IPS-20b (cell line): ENCODE data around the gene REPS2.

Experiments
- H3K27ac ChIP-seq: one replicate; pipeline ENCODE4 v1.5.1; 2013; ENCODE audit warnings: low read length
- H3K27me3 ChIP-seq: 2 replicates; pipeline ENCODE4 v1.6.1; 2013; ENCODE audit warnings: mild to moderate bottlenecking, low read length, inconsistent platforms; ENCODE audit not compliant: insufficient read depth
- H3K36me3 ChIP-seq: 2 replicates; pipeline ENCODE4 v1.6.1; 2013; ENCODE audit warnings: low read depth, mild to moderate bottlenecking, inconsistent platforms, low read length, moderate library complexity; ENCODE audit not compliant: insufficient read depth
- H3K4me1 ChIP-seq: 2 replicates; pipeline ENCODE4 v1.6.1; 2013; ENCODE audit warnings: mild to moderate bottlenecking, control low read depth, inconsistent platforms, low read length, moderate library complexity; ENCODE audit not compliant: insufficient read depth
- H3K4me3 ChIP-seq: 2 replicates; pipeline ENCODE4 v1.5.1; 2013; ENCODE audit warnings: mild to moderate bottlenecking, low read length, inconsistent platforms
- H3K9ac ChIP-seq: 2 replicates; pipeline ENCODE4 v1.6.1; 2013; ENCODE audit warnings: low read depth, mild to moderate bottlenecking, inconsistent platforms, low read length, moderate library complexity
- H3K9me3 ChIP-seq: 2 replicates; pipeline ENCODE4 v1.6.1; 2013; ENCODE audit warnings: mild to moderate bottlenecking, low read depth, low read length, inconsistent platforms; ENCODE audit not compliant: insufficient read depth

Gene REPS2

GRCh38 chrX:17075004-17075403, 128.5 kb downstream of the REPS2 start:
- Histone ChIP-seq H3K27ac (no peak overlapping the region), H3K36me3 (no peaks in the 10 kb centered on the region), H3K4me1 (no peaks in the 10 kb centered on the region), H3K27me3 (no peaks in the 10 kb centered on the region), H3K9me3 (no peaks in the 10 kb centered on the region), H3K9ac (no peak overlapping the region), H3K4me3 (no peak overlapping the region)

GRCh38 chrX:17077361-17077760, 130.9 kb downstream of the REPS2 start:
- Histone ChIP-seq H3K4me1 (no peaks in the 10 kb centered on the region), H3K36me3 (no peaks in the 10 kb centered on the region), H3K27me3 (no peaks in the 10 kb centered on the region), H3K4me3 (no peak overlapping the region), H3K27ac (no peak overlapping the region), H3K9ac (no peak overlapping the region), H3K9me3 (no peaks in the 10 kb centered on the region)

GRCh38 chrX:17078031-17078720, 131.7 kb downstream of the REPS2 start:
- Histone ChIP-seq H3K4me3 (no peak overlapping the region), H3K4me1 (no peaks in the 10 kb centered on the region), H3K9ac (no peak overlapping the region), H3K27me3 (no peaks in the 10 kb centered on the region), H3K27ac (no peak overlapping the region), H3K36me3 (no peaks in the 10 kb centered on the region), H3K9me3 (no peaks in the 10 kb centered on the region)

GRCh38 chrX:17081511-17081910, 135.1 kb downstream of the REPS2 start:
- no peaks in the 10 kb centered on the region for H3K9me3 ChIP-seq
- H3K27ac ChIP-seq: no peak overlapping the region
- no peaks in the 10 kb centered on the region for H3K4me1 ChIP-seq
- no peaks in the 10 kb centered on the region for H3K36me3 ChIP-seq
- no peak overlapping the region for H3K4me3 ChIP-seq
- no peaks in the 10 kb centered on the region for H3K27me3 ChIP-seq
- no peak overlapping the region for H3K9ac ChIP-seq

- Histone ChIP-seq H3K36me3 (no peaks in the 10 kb centered on the region), H3K4me3 (no peak overlapping the region), H3K4me1 (no peaks in the 10 kb centered on the region), H3K27ac (no peak overlapping the region), H3K9me3 (no peaks in the 10 kb centered on the region), H3K27me3 (no peaks in the 10 kb centered on the region), H3K9ac (no peak overlapping the region)
Measured at GRCh38 chrX:17081968-17082367, 135.5 kb downstream of the REPS2 start.

- no peaks in the 10 kb centered on the region for H3K27me3 ChIP-seq
Measured at GRCh38 chrX:17082831-17083230, 136.4 kb downstream of the REPS2 start.

GRCh38 chrX:17086317-17086716, 139.9 kb downstream of the REPS2 start:
- H3K27ac ChIP-seq: no peak overlapping the region
- H3K27me3 ChIP-seq: no peaks in the 10 kb centered on the region
- no peaks in the 10 kb centered on the region for H3K4me1 ChIP-seq
- H3K36me3 ChIP-seq: no peaks in the 10 kb centered on the region
- H3K9ac ChIP-seq: no peak overlapping the region
- no peaks in the 10 kb centered on the region for H3K9me3 ChIP-seq
- no peak overlapping the region for H3K4me3 ChIP-seq

More at GRCh38 chrX:17082831-17083230, 136.4 kb downstream of the REPS2 start:
- Histone ChIP-seq H3K36me3 (no peaks in the 10 kb centered on the region), H3K4me3 (no peak overlapping the region), H3K4me1 (no peaks in the 10 kb centered on the region), H3K27ac (no peak overlapping the region), H3K9ac (no peak overlapping the region), H3K9me3 (no peaks in the 10 kb centered on the region)

- no peaks in the 10 kb centered on the region for H3K9me3 ChIP-seq
- H3K27me3 ChIP-seq: no peaks in the 10 kb centered on the region
Measured at GRCh38 chrX:17095161-17095560, 148.7 kb downstream of the REPS2 start.

GRCh38 chrX:17098516-17099247, 152.2 kb downstream of the REPS2 start:
- Histone ChIP-seq H3K4me3 (no peak overlapping the region), H3K9ac (no peak overlapping the region), H3K27me3 (no peaks in the 10 kb centered on the region), H3K36me3 (no peaks in the 10 kb centered on the region), H3K4me1 (peaks cover 3% of the 10 kb centered on the region; the same call in 1 of the 2 replicates), H3K9me3 (no peaks in the 10 kb centered on the region), H3K27ac (no peak overlapping the region)

More at GRCh38 chrX:17095161-17095560, 148.7 kb downstream of the REPS2 start:
- Histone ChIP-seq H3K36me3 (no peaks in the 10 kb centered on the region), H3K4me3 (no peak overlapping the region), H3K27ac (no peak overlapping the region), H3K9ac (no peak overlapping the region), H3K4me1 (no peaks in the 10 kb centered on the region)

GRCh38 chrX:17104433-17104832, 158.0 kb downstream of the REPS2 start:
- H3K9ac ChIP-seq: no peak overlapping the region
- no peak overlapping the region for H3K27ac ChIP-seq
- no peaks in the 10 kb centered on the region for H3K9me3 ChIP-seq
- H3K27me3 ChIP-seq: no peaks in the 10 kb centered on the region
- H3K36me3 ChIP-seq: no peaks in the 10 kb centered on the region
- no peak overlapping the region for H3K4me3 ChIP-seq
- peaks cover 3% of the 10 kb centered on the region; the same call in 1 of the 2 replicates for H3K4me1 ChIP-seq

GRCh38 chrX:17120816-17121215, 174.4 kb downstream of the REPS2 start:
- Histone ChIP-seq H3K4me1 (no peaks in the 10 kb centered on the region), H3K4me3 (no peak overlapping the region), H3K27me3 (no peaks in the 10 kb centered on the region), H3K27ac (no peak overlapping the region), H3K9me3 (no peaks in the 10 kb centered on the region), H3K36me3 (no peaks in the 10 kb centered on the region), H3K9ac (no peak overlapping the region)

- Histone ChIP-seq H3K36me3 (no peaks in the 10 kb centered on the region), H3K27ac (no peak overlapping the region), H3K27me3 (no peaks in the 10 kb centered on the region), H3K9me3 (no peaks in the 10 kb centered on the region), H3K4me3 (no peak overlapping the region), H3K9ac (no peak overlapping the region), H3K4me1 (no peaks in the 10 kb centered on the region)
Measured at GRCh38 chrX:17154001-17154400, 207.5 kb downstream of the REPS2 start.
